H9 (cell line): Measurements from ENCODE around the gene HSPA9. TPM values are rescaled to one million over a fixed set of nuclear protein-coding genes. Genes with fewer than 3 reads are reported as not detected.
A peak's percentile ranks its signal among the peaks of the same experiment; 100 is the strongest.

Source experiments
- DNase-seq: peaks from one replicate; pipeline ENCODE4 v3.0.0-alpha.2; 2017
- H2AFZ ChIP-seq: one replicate; pipeline ENCODE4 v1.6.1; 2013; ENCODE audit warnings: mild to moderate bottlenecking, low read length, control low read depth, moderate library complexity
- H2AK5ac ChIP-seq: 2 replicates; pipeline ENCODE4 v1.6.1; 2013; ENCODE audit warnings: low read length, control low read depth, mixed read lengths; ENCODE audit not compliant: insufficient read length
- H2BK120ac ChIP-seq: one replicate; pipeline ENCODE4 v1.6.1; 2013; ENCODE audit warnings: low read depth, mild to moderate bottlenecking, low read length, control low read depth, inconsistent platforms; ENCODE audit not compliant: poor library complexity, severe bottlenecking
- H2BK12ac ChIP-seq: 2 replicates; pipeline ENCODE4 v1.6.1; 2013; ENCODE audit warnings: low read length, control low read depth, mixed read lengths, low read depth; ENCODE audit not compliant: insufficient read length
- H2BK15ac ChIP-seq: 2 replicates; pipeline ENCODE4 v1.6.1; 2013; ENCODE audit warnings: low read depth, low read length, control low read depth
- H2BK20ac ChIP-seq: one replicate; pipeline ENCODE4 v1.6.1; 2013; ENCODE audit warnings: low read depth, mild to moderate bottlenecking, low read length, control low read depth, inconsistent platforms; ENCODE audit not compliant: poor library complexity, severe bottlenecking
- H2BK5ac ChIP-seq: 2 replicates; pipeline ENCODE4 v1.6.1; 2013; ENCODE audit warnings: low read length, control low read depth, mixed read lengths; ENCODE audit not compliant: insufficient read length
- H3K14ac ChIP-seq: 2 replicates; pipeline ENCODE4 v1.6.1; 2013; ENCODE audit warnings: low read length, control low read depth; ENCODE audit not compliant: insufficient read depth
- H3K18ac ChIP-seq: 2 replicates; pipeline ENCODE4 v1.6.1; 2013; ENCODE audit warnings: low read depth, mild to moderate bottlenecking, mixed read lengths, low read length, control low read depth; ENCODE audit not compliant: insufficient read length
- H3K23ac ChIP-seq: 2 replicates; pipeline ENCODE4 v1.6.1; 2013; ENCODE audit warnings: low read length, control low read depth, mixed read lengths, low read depth; ENCODE audit not compliant: insufficient read length
- H3K23me2 ChIP-seq: 2 replicates; pipeline ENCODE4 v1.6.1; 2013; ENCODE audit warnings: low read depth, mild to moderate bottlenecking, mixed read lengths, low read length, control low read depth; ENCODE audit not compliant: insufficient read length, poor library complexity, severe bottlenecking
- H3K27ac ChIP-seq: 2 replicates; pipeline ENCODE4 v1.5.1; 2013; ENCODE audit warnings: low read length, control low read depth, mixed read lengths, low read depth; ENCODE audit not compliant: insufficient read length
- H3K27me3 ChIP-seq: 2 replicates; pipeline ENCODE4 v1.6.1; 2013; ENCODE audit warnings: low read length, control low read depth, inconsistent platforms; ENCODE audit not compliant: insufficient read depth
- H3K4ac ChIP-seq: 2 replicates; pipeline ENCODE4 v1.6.1; 2013; ENCODE audit warnings: low read depth, mild to moderate bottlenecking, control low read depth, inconsistent platforms, low read length, moderate library complexity
- H3K4me1 ChIP-seq: 2 replicates; pipeline ENCODE4 v1.6.1; 2013; ENCODE audit warnings: low read length, control low read depth, inconsistent platforms; ENCODE audit not compliant: insufficient read depth
- H3K4me2 ChIP-seq: 2 replicates; pipeline ENCODE4 v1.6.1; 2013; ENCODE audit warnings: low read length, control low read depth, mixed read lengths; ENCODE audit not compliant: insufficient read length, insufficient read depth
- H3K56ac ChIP-seq: 2 replicates; pipeline ENCODE4 v1.6.1; 2013; ENCODE audit warnings: low read depth, mild to moderate bottlenecking, mixed read lengths, low read length, control low read depth; ENCODE audit not compliant: insufficient read length
- H3K79me1 ChIP-seq: 2 replicates; pipeline ENCODE4 v1.6.1; 2013; ENCODE audit warnings: low read depth, mild to moderate bottlenecking, moderate library complexity, low read length, control low read depth, inconsistent platforms; ENCODE audit not compliant: insufficient read depth, poor library complexity, severe bottlenecking
- H3K79me2 ChIP-seq: 2 replicates; pipeline ENCODE4 v1.6.1; 2013; ENCODE audit warnings: low read length, control low read depth, inconsistent platforms; ENCODE audit not compliant: insufficient read depth
- H3K9ac ChIP-seq: 2 replicates; pipeline ENCODE4 v1.6.1; 2013; ENCODE audit warnings: low read length, control low read depth, mixed read lengths; ENCODE audit not compliant: insufficient read length; ENCODE audit errors: extremely low read depth
- H3K9me3 ChIP-seq: one replicate; pipeline ENCODE4 v1.6.1; 2013; ENCODE audit warnings: low read depth, low read length, inconsistent platforms; ENCODE audit not compliant: control insufficient read depth
- H3T11ph ChIP-seq: one replicate; pipeline ENCODE4 v1.6.1; 2013; ENCODE audit warnings: mild to moderate bottlenecking, low read length, control low read depth, inconsistent platforms
- H4K20me1 ChIP-seq: one replicate; pipeline ENCODE4 v1.6.1; 2013; ENCODE audit not compliant: control insufficient read depth, insufficient read length, insufficient read depth
- H4K5ac ChIP-seq: 2 replicates; pipeline ENCODE4 v1.6.1; 2013; ENCODE audit warnings: low read depth, mild to moderate bottlenecking, mixed read lengths, low read length, control low read depth; ENCODE audit not compliant: insufficient read length
- H4K8ac ChIP-seq: replicated peaks from 2 replicates; pipeline ENCODE4 v1.6.1; 2013; ENCODE audit warnings: low read length, control low read depth, mixed read lengths, low read depth; ENCODE audit not compliant: insufficient read length
- H4K91ac ChIP-seq: 2 replicates; pipeline ENCODE4 v1.6.1; 2013; ENCODE audit warnings: low read depth, mild to moderate bottlenecking, moderate library complexity, mixed read lengths, low read length, control low read depth; ENCODE audit not compliant: insufficient read length
- H3K27ac Mint-ChIP-seq, 3 experiments: 2 replicates in 2 of 3; 3 replicates in 1 of 3; pipeline ENCODE4 v1.8.0; 2020 to 2021; ENCODE audit warnings: mixed read lengths in 3 of 3, mild to moderate bottlenecking in 1 of 3, moderate library complexity in 1 of 3
- H3K27me3 Mint-ChIP-seq: 2 replicates; pipeline ENCODE4 v1.8.0; 2021; ENCODE audit warnings: low read depth, mild to moderate bottlenecking, moderate library complexity, mixed read lengths
- H3K36me3 Mint-ChIP-seq, 3 experiments: 2 replicates in 2 of 3; 3 replicates in 1 of 3; pipeline ENCODE4 v1.8.0; 2020 to 2021; ENCODE audit warnings: low read depth in 3 of 3, mixed read lengths in 3 of 3; ENCODE audit not compliant: insufficient read depth in 1 of 3
- H3K4me1 Mint-ChIP-seq, 2 experiments: 2 replicates each; pipeline ENCODE4 v1.8.0; 2020; ENCODE audit warnings: mixed read lengths in 2 of 2
- H3K4me3 Mint-ChIP-seq, 2 experiments: 2 replicates in 1 of 2; 3 replicates in 1 of 2; pipeline ENCODE4 v1.8.0; 2020 to 2021; ENCODE audit warnings: mild to moderate bottlenecking in 2 of 2, mixed read lengths in 2 of 2, moderate library complexity in 1 of 2
- H3K9me3 Mint-ChIP-seq, 2 experiments: 2 replicates in 1 of 2; 3 replicates in 1 of 2; pipeline ENCODE4 v1.8.0; 2020; ENCODE audit warnings: mild to moderate bottlenecking in 2 of 2, mixed read lengths in 2 of 2, moderate library complexity in 1 of 2
- CTCF ChIP-seq: fragments of 200-600 bp; sonication (generic); conservative IDR thresholded peaks from 3 replicates; pipeline ENCODE4 v1.8.0; 2021; ENCODE audit warnings: antibody characterized with exemption, mild to moderate bottlenecking
- WGBS: extraction: QIAGEN DNeasy Blood & Tissue Kit; methylation state at CpG from one replicate; pipeline ENCODE4 v1.1.7; 2013; ENCODE audit warnings: missing lambda C conversion rate, low lambda C conversion rate, mixed read lengths; ENCODE audit not compliant: insufficient read length; ENCODE audit errors: extremely low coverage; 5-methylcytosine and 5-hydroxymethylcytosine counted together
- total RNA-seq: library from RNA; stranded (reverse); gene quantifications from 2 replicates; pipeline ENCODE4 v1.2.1, GENCODE V29; 2021

HSPA9 gene
- total RNA-seq, 1 experiment from 2014 or later: 397 TPM

DNA sequence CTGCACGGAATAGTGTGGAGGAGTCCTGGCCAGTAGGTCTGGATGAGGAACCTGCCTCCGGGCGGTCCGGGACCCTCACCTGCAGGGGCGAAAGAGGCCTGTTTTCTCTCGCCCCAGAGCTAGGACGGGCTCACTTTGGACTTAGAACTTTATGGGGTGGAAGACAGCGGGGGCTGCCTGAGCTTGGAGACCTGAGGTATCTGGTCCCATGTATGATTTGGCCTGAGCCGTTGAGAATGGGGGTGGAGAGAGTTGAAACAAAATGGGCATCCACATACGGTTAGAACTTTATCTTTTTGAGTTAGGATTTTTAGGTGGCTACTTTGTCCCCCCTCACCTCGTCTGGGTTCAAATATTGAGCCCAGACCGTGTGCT is 31.5 kb downstream of the HSPA9 start:
- no peak overlapping the region for H2AK5ac ChIP-seq
- peaks cover 18 to 41% (median 37%) of the 10 kb centered on the region in 3 experiments for H3K36me3 Mint-ChIP-seq
- peaks cover 64% of the 10 kb centered on the region for H3K79me2 ChIP-seq
- H3K9me3 ChIP-seq: no peaks in the 10 kb centered on the region
- TF ChIP-seq CTCF: no peak
- no peaks in the 10 kb centered on the region for H3K4me1 ChIP-seq
- peak overlapping the region; percentile 92 for H3K9ac ChIP-seq
- H3K27ac ChIP-seq: no peak overlapping the region
- peak overlapping the region; percentile 81 for H3K4me2 ChIP-seq
- no peak overlapping the region for H2BK5ac ChIP-seq
- H3K4me3 Mint-ChIP-seq: peak overlapping the region; percentile 96 to 97
- peaks cover 30 to 34% of the 10 kb centered on the region in 2 experiments for H3K4me1 Mint-ChIP-seq
- H3K23me2 ChIP-seq: peaks cover 11% of the 10 kb centered on the region
- no peak overlapping the region for H4K8ac ChIP-seq
- no peak overlapping the region for H3K23ac ChIP-seq
- WGBS: no CpG with 5 or more reads among the region's 12 CpGs
- no peak overlapping the region for H2BK120ac ChIP-seq
- H4K5ac ChIP-seq: no peak overlapping the region
- H2BK12ac ChIP-seq: no peak overlapping the region
- H4K91ac ChIP-seq: no peak overlapping the region
- no peak for DNase-seq
- H3T11ph ChIP-seq: no peak overlapping the region
- peak overlapping the region; percentile 99 for H3K27ac Mint-ChIP-seq
- H2AFZ ChIP-seq: no peak overlapping the region
- H3K14ac ChIP-seq: peak overlapping the region; percentile 83
- H4K20me1 ChIP-seq: no peaks in the 10 kb centered on the region
- peaks cover 3% of the 10 kb centered on the region for H3K79me1 ChIP-seq
- no peaks in the 10 kb centered on the region; the same call in 1 of the 2 replicates for H3K27me3 Mint-ChIP-seq
- H3K9me3 Mint-ChIP-seq: no peaks in the 10 kb centered on the region
- H3K4ac ChIP-seq: no peak overlapping the region
- peak overlapping the region; percentile 2 for H3K56ac ChIP-seq
- H3K18ac ChIP-seq: peak overlapping the region; percentile 80
- H2BK15ac ChIP-seq: no peak overlapping the region
- no peak overlapping the region for H2BK20ac ChIP-seq
- H3K27me3 ChIP-seq: no peaks in the 10 kb centered on the region
